WTC11 (cell line): Measurements from ENCODE around the gene ZNF705A.

Experiments used
- ATF6 ChIP-seq: sonication (generic); formaldehyde crosslinking; IDR thresholded peaks from 2 replicates; pipeline ENCODE4 v1.8.1; 2023; ENCODE audit warnings: mild to moderate bottlenecking, missing genetic modification reagents
- CTCF ChIP-seq: fragments of 200-600 bp; IDR thresholded peaks from 2 replicates; pipeline ENCODE4 v1.8.0; 2022; ENCODE audit warnings: antibody characterized with exemption
- FOXP4 ChIP-seq: sonication (generic); formaldehyde crosslinking; IDR thresholded peaks from 2 replicates; pipeline ENCODE4 v1.8.0; 2022; ENCODE audit warnings: mild to moderate bottlenecking, missing genetic modification reagents
- GTF2I ChIP-seq: fragments of 250-450 bp; sonication (Bioruptor Pico); conservative IDR thresholded peaks from 2 replicates; pipeline ENCODE4 v1.4.0; 2021; ENCODE audit warnings: mild to moderate bottlenecking
- JUN ChIP-seq: sonication (generic); formaldehyde crosslinking; IDR thresholded peaks from 2 replicates; pipeline ENCODE4 v1.8.0; 2023; ENCODE audit warnings: mild to moderate bottlenecking, missing genetic modification reagents
- NFYB ChIP-seq: sonication (generic); formaldehyde crosslinking; conservative IDR thresholded peaks from 2 replicates; pipeline ENCODE4 v1.8.0; 2022; ENCODE audit warnings: low read depth, missing genetic modification reagents
- SMAD3 ChIP-seq: sonication (generic); formaldehyde crosslinking; IDR thresholded peaks from 2 replicates; pipeline ENCODE4 v1.8.0; 2022; ENCODE audit warnings: missing genetic modification reagents, mild to moderate bottlenecking, borderline replicate concordance
- SP1 ChIP-seq: sonication (generic); formaldehyde crosslinking; conservative IDR thresholded peaks from 2 replicates; pipeline ENCODE4 v1.8.1; 2022; ENCODE audit warnings: missing genetic modification reagents
- USF1 ChIP-seq: sonication (generic); formaldehyde crosslinking; IDR thresholded peaks from 2 replicates; pipeline ENCODE4 v1.8.0; 2022; ENCODE audit warnings: mild to moderate bottlenecking, missing genetic modification reagents
- ZNF138 ChIP-seq: sonication (generic); formaldehyde crosslinking; conservative IDR thresholded peaks from 2 replicates; pipeline ENCODE4 v1.8.1; 2022; ENCODE audit warnings: mild to moderate bottlenecking, moderate library complexity, missing genetic modification reagents

GRCh38 chr12:8154526-8154925 lies 2.3 kb upstream of the ZNF705A start:
- TF ChIP-seq SMAD3 (CRISPR knock-in tag) (no peak), GTF2I (CRISPR knock-in tag) (no peak), NFYB (CRISPR knock-in tag) (no peak), CTCF (no peak), ZNF138 (no peak), USF1 (CRISPR knock-in tag) (no peak), FOXP4 (CRISPR knock-in tag) (no peak), JUN (no peak), SP1 (CRISPR knock-in tag) (no peak), ATF6 (CRISPR knock-in tag) (no peak)
